ENCODE measurements around the gene PRKCE. TPM values are rescaled to one million over a fixed set of nuclear protein-coding genes. Genes with fewer than 3 reads are reported as not detected.

The PRKCE gene
- total RNA-seq, 1 experiment from 2014 or later, result 30.2 TPM

- no peak for DNase-seq (ENCODE audit: low read depth)
Observed at GRCh38 chr2:46040563-46041155, 389.2 kb downstream of the PRKCE start.

- DNase-seq (ENCODE audit: low read depth), result no peak
Observed at GRCh38 chr2:46041434-46041833, 390.0 kb downstream of the PRKCE start.

- DNase-seq (ENCODE audit: low read depth), result no peak
Observed at GRCh38 chr2:46042207-46042637, 390.7 kb downstream of the PRKCE start.

GRCh38 chr2:46042711-46043110 lies 391.2 kb downstream of the PRKCE start:
- DNase-seq (ENCODE audit: low read depth), result no peak

GRCh38 chr2:46045888-46046287 lies 394.4 kb downstream of the PRKCE start:
- DNase-seq (ENCODE audit: low read depth), result peak; percentile 7

- no peak for DNase-seq (ENCODE audit: low read depth)
Observed at GRCh38 chr2:46047290-46047689, 395.8 kb downstream of the PRKCE start.

GRCh38 chr2:46048693-46049092 lies 397.2 kb downstream of the PRKCE start:
- DNase-seq (ENCODE audit: low read depth), result no peak

- no peak for DNase-seq (ENCODE audit: low read depth)
Observed at GRCh38 chr2:46050027-46050426, 398.6 kb downstream of the PRKCE start.

GRCh38 chr2:46050489-46050888 lies 399.0 kb downstream of the PRKCE start:
- DNase-seq (ENCODE audit: low read depth), result no peak

- no peak for DNase-seq (ENCODE audit: low read depth)
Observed at GRCh38 chr2:46051085-46051484, 399.6 kb downstream of the PRKCE start.

GRCh38 chr2:46053564-46053963 lies 402.1 kb downstream of the PRKCE start:
- no peak for DNase-seq (ENCODE audit: low read depth)

GRCh38 chr2:46056541-46056940 lies 405.1 kb downstream of the PRKCE start:
- no peak for DNase-seq (ENCODE audit: low read depth)

GRCh38 chr2:46058140-46058539 lies 406.7 kb downstream of the PRKCE start:
- no peak for DNase-seq (ENCODE audit: low read depth)

GRCh38 chr2:46062637-46063412 lies 411.4 kb downstream of the PRKCE start:
- DNase-seq (ENCODE audit: low read depth), result peak; percentile 83

- no peak for DNase-seq (ENCODE audit: low read depth)
Observed at GRCh38 chr2:46064396-46064795, 412.9 kb downstream of the PRKCE start.

- no peak for DNase-seq (ENCODE audit: low read depth)
Observed at GRCh38 chr2:46065152-46065551, 413.7 kb downstream of the PRKCE start.

- no peak for DNase-seq (ENCODE audit: low read depth)
Observed at GRCh38 chr2:46066116-46066515, 414.6 kb downstream of the PRKCE start.

GRCh38 chr2:46066601-46067000 lies 415.1 kb downstream of the PRKCE start:
- DNase-seq (ENCODE audit: low read depth), result peak; percentile 36

- DNase-seq (ENCODE audit: low read depth), result no peak
Observed at GRCh38 chr2:46067062-46067461, 415.6 kb downstream of the PRKCE start.

GRCh38 chr2:46067501-46068305 lies 416.2 kb downstream of the PRKCE start:
- DNase-seq (ENCODE audit: low read depth), result peak; percentile 98

- DNase-seq (ENCODE audit: low read depth), result no peak
Observed at GRCh38 chr2:46068636-46069035, 417.2 kb downstream of the PRKCE start.

GRCh38 chr2:46071074-46071473 lies 419.6 kb downstream of the PRKCE start:
- no peak for DNase-seq (ENCODE audit: low read depth)

All from RPMI7951 (cell line).